CD4-positive, alpha-beta T cell (primary cell): ENCODE measurements around the gene ZNF69. TPM values are rescaled to one million over a fixed set of nuclear protein-coding genes. Genes with fewer than 3 reads are reported as not detected.

Source experiments
- ATAC-seq: fragments of 200-7000 bp; cut with Tn5 transposase; one replicate; pipeline ENCODE4 v1.10.0; 2022; ENCODE audit warnings: mild to moderate bottlenecking; ENCODE audit not compliant: poor library complexity
- CTCF ChIA-PET: fragments of 350-600 bp; sonication (Branson Sonifier 250); formaldehyde crosslinking; loops from one replicate; lab custom pipeline; 2021; ENCODE audit warnings: antibody characterized with exemption, inconsistent platforms; lab: Charles Lee
- POLR2A ChIA-PET: fragments of 350-600 bp; sonication (Branson Sonifier 250); formaldehyde crosslinking; loops from one replicate; lab custom pipeline; 2021; ENCODE audit warnings: antibody characterized with exemption, inconsistent platforms; lab: Charles Lee
- DNase-seq, 14 experiments: peaks; one replicate each; pipeline ENCODE4 v3.0.0-alpha.2; 2013 to 2020; ENCODE audit warnings: mixed read lengths in 2 of 14
- H3K27ac ChIP-seq, 2 donors: one replicate each; pipeline versions ENCODE4 v1.5.1 to v1.7.0; 2013; ENCODE audit warnings: low read length in 2 of 2, low read depth in 1 of 2, mild to moderate bottlenecking in 1 of 2
- H3K27me3 ChIP-seq, 2 experiments: 1 replicate in 1 of 2; 2 replicates in 1 of 2; pipeline versions ENCODE4 v1.6.1 to v1.7.0; 2013; ENCODE audit warnings: low read length in 2 of 2, control low read depth in 1 of 2, mild to moderate bottlenecking in 1 of 2, moderate library complexity in 1 of 2; ENCODE audit not compliant: insufficient read depth in 2 of 2, control insufficient read depth in 1 of 2
- H3K36me3 ChIP-seq: one replicate; pipeline ENCODE4 v1.6.1; 2013; ENCODE audit warnings: low read length, control low read depth; ENCODE audit not compliant: insufficient read depth
- H3K4me1 ChIP-seq: one replicate; pipeline ENCODE4 v1.6.1; 2013; ENCODE audit warnings: low read length, control low read depth; ENCODE audit not compliant: insufficient read depth
- H3K4me3 ChIP-seq: one replicate; pipeline ENCODE4 v1.5.1; 2013; ENCODE audit warnings: mild to moderate bottlenecking, low read length, moderate library complexity
- H3K9me3 ChIP-seq, 2 experiments: 1 replicate in 1 of 2; 2 replicates in 1 of 2; pipeline versions ENCODE4 v1.6.1 to v1.7.0; 2013; ENCODE audit warnings: low read length in 2 of 2, mild to moderate bottlenecking in 2 of 2, control low read depth in 1 of 2, moderate library complexity in 1 of 2; ENCODE audit not compliant: control insufficient read depth in 1 of 2, insufficient read depth in 1 of 2
- H3K27ac Mint-ChIP-seq: one replicate; pipeline ENCODE4 v1.8.0; 2020; ENCODE audit warnings: mixed read lengths
- H3K27me3 Mint-ChIP-seq: one replicate; pipeline ENCODE4 v1.8.0; 2021; ENCODE audit warnings: mixed read lengths
- H3K36me3 Mint-ChIP-seq: one replicate; pipeline ENCODE4 v1.8.0; 2021; ENCODE audit warnings: low read depth, mixed read lengths
- H3K4me1 Mint-ChIP-seq: one replicate; pipeline ENCODE4 v1.8.0; 2021; ENCODE audit warnings: low read depth, mixed read lengths
- H3K4me3 Mint-ChIP-seq: one replicate; pipeline ENCODE4 v1.8.0; 2020; ENCODE audit warnings: mild to moderate bottlenecking, mixed read lengths
- H3K9me3 Mint-ChIP-seq: one replicate; pipeline ENCODE4 v1.8.0; 2020; ENCODE audit warnings: mixed read lengths
- intact Hi-C, 2 experiments: fragments of 100-400 bp; cut with DNase I in 1 of 2; cut with micrococcal nuclease in 1 of 2; formaldehyde crosslinking; loops; one replicate each; pipeline versions ENCODE4 v1.15.1 to v1.9.0; 2023 to 2025; cut with DNase I, micrococcal nuclease
- total RNA-seq, 174 experiments: library from RNA in 2 of 174; stranded (reverse) in 2 of 174; gene quantifications; one replicate each; pipeline ENCODE4 v1.2.3 and lab custom pipeline; 2021 to 2026
- TF ChIP-seq, protein P1 (sequence below): fragments of 200-600 bp; IDR thresholded peaks from one replicate; pipeline ENCODE4 v1.8.0; 2022; ENCODE audit warnings: antibody characterized with exemption, mild to moderate bottlenecking

The ZNF69 gene
- total RNA-seq, 2 experiments from 2014 or later = 2.4 to 3.5 TPM

DNA sequence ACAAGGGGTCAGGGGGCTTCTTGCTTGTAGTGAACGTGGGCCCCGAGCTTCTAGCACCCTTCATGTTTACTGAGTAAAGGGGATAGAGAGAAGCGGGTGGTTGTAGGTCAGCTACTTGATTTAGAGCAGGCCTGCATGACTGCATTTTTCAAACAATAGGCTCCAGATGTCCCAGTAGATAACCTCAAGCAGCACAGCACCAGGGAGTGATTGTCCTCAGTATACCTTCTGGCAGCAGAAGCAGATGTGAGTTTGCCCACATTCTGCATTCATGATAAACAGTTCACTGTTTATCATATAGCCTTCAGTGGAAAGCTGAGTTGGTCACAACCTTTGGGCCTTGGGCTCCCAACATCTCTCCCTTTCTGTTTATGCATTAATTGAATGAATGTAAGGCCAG is 34.2 kb upstream of the ZNF69 start:
- Histone ChIP-seq H3K27me3 (no peaks in the 10 kb centered on the region), H3K27ac (no peak overlapping the region), H3K9me3 (peaks cover 29 to 41% of the 10 kb centered on the region in 2 experiments), H3K36me3 (peaks cover 8% of the 10 kb centered on the region), H3K4me1 (peaks cover 16% of the 10 kb centered on the region), H3K4me3 (no peak overlapping the region)
- CTCF ChIA-PET = no interaction called here
- Mint-ChIP-seq H3K36me3 (peaks cover 79% of the 10 kb centered on the region), H3K27ac (no peak overlapping the region), H3K9me3 (peaks cover 12% of the 10 kb centered on the region), H3K4me3 (no peak overlapping the region), H3K4me1 (peaks cover 21% of the 10 kb centered on the region), H3K27me3 (no peaks in the 10 kb centered on the region)
- TF ChIP-seq, protein P1, sequence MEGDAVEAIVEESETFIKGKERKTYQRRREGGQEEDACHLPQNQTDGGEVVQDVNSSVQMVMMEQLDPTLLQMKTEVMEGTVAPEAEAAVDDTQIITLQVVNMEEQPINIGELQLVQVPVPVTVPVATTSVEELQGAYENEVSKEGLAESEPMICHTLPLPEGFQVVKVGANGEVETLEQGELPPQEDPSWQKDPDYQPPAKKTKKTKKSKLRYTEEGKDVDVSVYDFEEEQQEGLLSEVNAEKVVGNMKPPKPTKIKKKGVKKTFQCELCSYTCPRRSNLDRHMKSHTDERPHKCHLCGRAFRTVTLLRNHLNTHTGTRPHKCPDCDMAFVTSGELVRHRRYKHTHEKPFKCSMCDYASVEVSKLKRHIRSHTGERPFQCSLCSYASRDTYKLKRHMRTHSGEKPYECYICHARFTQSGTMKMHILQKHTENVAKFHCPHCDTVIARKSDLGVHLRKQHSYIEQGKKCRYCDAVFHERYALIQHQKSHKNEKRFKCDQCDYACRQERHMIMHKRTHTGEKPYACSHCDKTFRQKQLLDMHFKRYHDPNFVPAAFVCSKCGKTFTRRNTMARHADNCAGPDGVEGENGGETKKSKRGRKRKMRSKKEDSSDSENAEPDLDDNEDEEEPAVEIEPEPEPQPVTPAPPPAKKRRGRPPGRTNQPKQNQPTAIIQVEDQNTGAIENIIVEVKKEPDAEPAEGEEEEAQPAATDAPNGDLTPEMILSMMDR = no peak
- no peak for ATAC-seq
- intact Hi-C loops = no loop called here
- DNase-seq = no peak
- POLR2A ChIA-PET = no interaction called here

DNA sequence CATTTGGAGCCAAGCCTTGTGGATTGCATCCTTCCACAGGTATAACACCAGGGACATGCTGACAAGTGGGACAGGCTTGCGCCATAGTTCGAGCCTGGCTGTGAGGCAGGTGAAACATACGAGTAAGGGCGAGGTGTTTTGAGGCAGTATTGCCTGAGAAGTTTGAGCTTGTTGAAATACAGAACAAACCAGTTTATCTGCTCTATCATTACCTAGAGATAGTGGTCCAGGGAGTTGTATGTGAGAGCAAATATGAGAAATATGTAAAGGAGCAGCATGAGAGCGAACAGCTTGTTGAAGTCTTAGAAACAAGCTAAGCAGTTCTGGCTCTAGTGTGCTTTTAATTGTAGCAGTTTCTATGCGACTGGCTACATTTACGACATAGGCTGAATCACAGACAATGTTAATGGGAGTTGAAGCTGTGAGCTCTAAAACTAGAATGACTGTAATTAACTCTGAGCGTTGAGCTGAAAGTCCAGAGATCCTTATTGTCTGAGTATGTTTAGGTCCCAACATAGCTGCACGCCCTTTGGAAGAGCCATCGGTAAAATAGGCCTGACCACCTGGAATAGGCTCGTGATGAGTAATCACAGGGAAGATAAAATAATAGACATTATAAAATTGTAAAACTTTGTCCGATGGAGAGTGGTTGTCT is 30.9 kb upstream of the ZNF69 start:
- Mint-ChIP-seq H3K27me3 (no peaks in the 10 kb centered on the region), H3K4me3 (no peak overlapping the region), H3K27ac (no peak overlapping the region), H3K36me3 (peaks cover 87% of the 10 kb centered on the region), H3K4me1 (peaks cover 4% of the 10 kb centered on the region), H3K9me3 (peaks cover 26% of the 10 kb centered on the region)
- POLR2A ChIA-PET = no interaction called here
- H3K27me3 ChIP-seq = no peaks in the 10 kb centered on the region
- H3K4me3 ChIP-seq = no peak overlapping the region
- peaks cover 8% of the 10 kb centered on the region for H3K36me3 ChIP-seq
- CTCF ChIA-PET = interaction anchor here (1.0 kb wide), 1 partner anchor 108 kb away, joined by 3 read pairs; the partner anchor contains the start of gene ZNF763
- TF ChIP-seq, protein P1 = no peak
- ATAC-seq (no peak), DNase-seq (no peak)
- intact Hi-C loops = no loop called here
- no peak overlapping the region for H3K27ac ChIP-seq
- H3K4me1 ChIP-seq = no peaks in the 10 kb centered on the region
- H3K9me3 ChIP-seq = peaks cover 41 to 72% of the 10 kb centered on the region in 2 experiments

DNA sequence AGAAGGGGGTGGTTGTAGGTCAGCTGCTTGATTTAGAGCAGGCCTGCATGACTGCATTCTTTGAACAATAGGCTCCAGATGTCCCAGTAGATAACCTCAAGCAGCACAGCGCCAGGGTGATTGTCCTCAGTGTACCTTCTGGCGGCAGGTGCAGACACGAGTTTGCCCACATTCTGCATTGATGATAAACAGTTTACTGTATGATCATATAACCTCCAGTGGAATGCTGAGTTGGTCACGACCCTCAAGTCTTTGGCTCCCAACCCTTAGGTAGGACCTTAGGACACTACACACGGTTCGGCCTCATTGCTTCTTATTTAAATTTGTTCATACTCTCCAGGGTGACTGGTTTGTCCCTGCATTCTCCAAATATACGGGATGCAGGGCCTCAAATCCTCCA is 26.9 kb upstream of the ZNF69 start:
- H3K9me3 Mint-ChIP-seq = peaks cover 29% of the 10 kb centered on the region
- peaks cover 48 to 84% of the 10 kb centered on the region in 2 experiments for H3K9me3 ChIP-seq

More for the DNA sequence above, 26.9 kb upstream of the ZNF69 start:
- H3K4me1 Mint-ChIP-seq = peaks cover 4% of the 10 kb centered on the region
- TF ChIP-seq, protein P1 = no peak
- no peak overlapping the region for H3K27ac Mint-ChIP-seq
- Histone ChIP-seq H3K27ac (no peak overlapping the region), H3K36me3 (peaks cover 2% of the 10 kb centered on the region), H3K27me3 (no peaks in the 10 kb centered on the region), H3K4me3 (no peak overlapping the region), H3K4me1 (no peaks in the 10 kb centered on the region)
- intact Hi-C loops = no loop called here
- ChIA-PET POLR2A (no interaction called here), CTCF (no interaction called here)
- DNase-seq = no peak
- H3K27me3 Mint-ChIP-seq = no peaks in the 10 kb centered on the region
- H3K4me3 Mint-ChIP-seq = no peak overlapping the region
- peaks cover 97% of the 10 kb centered on the region for H3K36me3 Mint-ChIP-seq
- no peak for ATAC-seq
